GM19025 (cell line): Measurements from ENCODE around the gene PTPN3.
"Not testable (repeated sequence)": the region's sequence is repeated elsewhere in the genome, so short reads cannot be mapped to it uniquely, and the experiment has no call there.

ENCODE experiments used
- ATAC-seq: cut with Tn5 transposase; IDR thresholded peaks from one replicate; pipeline ENCODE4 v1.9.1; 2021; ENCODE audit warnings: mild to moderate bottlenecking, low read depth, moderate library complexity; ENCODE audit not compliant: unreplicated experiment

PTPN3 gene

GRCh38 chr9:109498195-109499092 is at the start of gene PTPN3:
PTPN3 (minus strand) TSS chr9:109498307; CDS start chr9:109463434, 34,873 bp downstream.
- no peak for ATAC-seq

DNA sequence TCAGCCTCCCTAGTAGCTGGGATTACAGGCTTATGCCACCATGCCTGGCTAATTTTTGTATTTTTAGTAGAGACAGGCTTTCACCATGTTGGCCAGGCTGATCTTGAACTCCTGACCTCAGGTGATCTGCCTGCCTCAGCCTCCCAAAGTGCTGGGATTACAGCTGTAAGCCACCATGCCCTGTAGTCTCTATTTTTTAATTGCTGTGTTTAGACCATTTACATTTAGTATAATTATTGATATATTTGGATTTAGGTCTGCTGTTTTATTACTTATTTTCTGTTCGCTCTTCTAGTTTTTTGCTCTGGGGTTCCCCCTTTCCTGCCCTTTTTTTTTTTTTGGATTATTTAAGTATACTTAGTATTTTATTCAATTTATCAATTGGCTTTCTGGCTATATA is 46.8 kb upstream of the PTPN3 start:
- not testable (repeated sequence) for ATAC-seq

DNA sequence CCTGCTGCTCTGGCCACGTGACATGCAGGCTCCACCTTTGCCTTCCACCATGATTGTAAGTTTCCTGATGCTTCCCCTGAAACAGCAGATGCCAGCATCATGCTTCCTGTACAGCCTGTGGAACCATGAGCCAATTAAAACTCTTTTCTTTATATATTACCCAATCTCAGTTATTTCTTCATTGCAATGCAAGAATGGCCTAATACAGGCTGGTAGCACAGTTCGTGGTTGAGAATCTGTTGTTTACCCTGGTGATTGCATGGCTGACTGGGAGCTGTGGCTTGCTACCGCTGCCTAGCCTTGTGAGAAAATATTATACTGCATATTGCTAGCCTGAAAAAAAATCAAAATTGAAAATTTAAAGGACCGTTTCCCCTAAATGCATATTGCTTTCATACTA is 44.8 kb upstream of the PTPN3 start:
- no peak for ATAC-seq

- ATAC-seq, result no peak
These were observed 40.2 kb upstream of the PTPN3 start for GRCh38 chr9:109538346-109538745.

DNA sequence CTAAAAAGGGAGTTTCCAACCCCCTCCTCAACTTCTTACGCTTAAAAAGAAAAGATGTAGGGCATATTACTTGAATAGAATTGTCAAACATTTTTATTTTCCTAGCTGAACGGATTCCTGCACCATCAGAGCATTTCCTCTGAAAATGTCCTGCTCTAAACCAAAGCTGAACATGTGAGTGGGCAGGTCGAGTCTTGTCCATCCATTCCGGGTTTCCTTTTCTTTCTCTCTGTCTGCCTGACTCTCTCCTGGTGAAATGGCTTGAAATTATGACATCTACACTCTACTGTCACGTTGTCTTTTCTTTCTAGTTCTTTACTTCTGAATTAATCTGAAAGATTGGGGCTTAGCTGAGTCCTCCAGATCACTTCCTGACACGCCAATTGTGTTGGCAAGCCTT is 39.2 kb upstream of the PTPN3 start:
- ATAC-seq, result no peak

- no peak for ATAC-seq
These were observed 38.8 kb upstream of the PTPN3 start for GRCh38 chr9:109536859-109537258.

GRCh38 chr9:109535365-109535764 is 37.3 kb upstream of the PTPN3 start:
- ATAC-seq, result no peak

DNA sequence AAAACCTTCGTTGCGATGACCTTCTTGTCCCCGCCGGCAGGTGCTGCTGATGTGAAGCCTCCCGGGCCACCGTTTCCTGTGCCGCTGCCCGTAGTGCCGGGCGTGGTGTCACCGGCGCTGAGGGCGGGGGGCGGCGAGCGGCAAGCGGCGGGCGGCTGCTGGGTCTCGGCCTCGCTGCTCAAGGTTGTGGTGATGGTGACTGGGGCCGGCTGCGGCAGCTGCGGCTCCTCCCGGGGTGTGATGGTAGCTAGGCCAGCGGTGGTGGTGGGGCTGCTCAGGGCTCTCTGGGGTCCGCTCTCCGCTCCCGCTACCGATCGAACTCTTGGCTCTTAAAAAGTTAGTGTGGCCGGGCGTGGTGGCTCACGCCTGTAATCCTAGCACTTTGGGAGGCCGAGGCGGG is 36.0 kb upstream of the PTPN3 start:
- ATAC-seq, result no peak

DNA sequence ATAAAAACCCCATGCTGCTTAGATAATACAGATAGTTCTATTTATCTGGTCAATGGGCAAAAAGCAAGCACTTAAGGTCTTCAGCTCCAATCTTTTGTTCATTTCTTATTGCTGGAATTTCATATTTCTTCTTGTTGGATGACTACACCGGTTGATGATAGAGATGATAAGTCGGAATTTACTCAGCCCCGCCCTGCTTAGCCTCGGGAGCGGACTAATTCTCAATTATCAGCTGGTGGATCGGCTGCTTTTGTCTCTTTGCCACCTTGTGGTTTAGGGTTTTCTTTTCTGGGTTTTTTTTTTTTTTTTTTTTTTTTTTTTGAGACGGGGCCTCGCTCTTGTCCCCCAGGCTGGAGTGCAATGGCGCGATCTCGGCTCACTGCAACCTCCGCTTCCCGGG is 34.5 kb upstream of the PTPN3 start:
- not testable (repeated sequence) for ATAC-seq

DNA sequence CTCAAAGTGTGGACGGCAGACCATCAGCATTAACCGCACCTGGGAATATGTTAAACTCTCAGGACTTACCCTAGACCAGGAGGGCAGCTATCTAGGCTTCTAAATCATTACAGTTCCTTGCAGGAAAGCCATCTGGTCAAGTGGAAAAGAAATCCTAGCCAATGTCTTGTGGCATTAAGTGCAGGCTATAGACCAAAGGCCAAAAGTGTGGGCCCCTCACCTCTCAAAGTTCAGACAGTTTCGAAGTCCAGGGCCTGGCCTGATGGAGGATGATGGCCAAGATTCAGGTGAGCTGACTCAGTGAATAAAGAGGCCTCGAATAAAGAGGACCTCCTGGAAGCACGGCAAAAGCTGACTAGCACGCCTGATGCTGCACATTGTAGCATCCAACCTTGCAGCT is 24.0 kb upstream of the PTPN3 start:
- no peak for ATAC-seq

- peak; percentile 82 for ATAC-seq
These were observed 22.5 kb upstream of the PTPN3 start for GRCh38 chr9:109520475-109521132.

DNA sequence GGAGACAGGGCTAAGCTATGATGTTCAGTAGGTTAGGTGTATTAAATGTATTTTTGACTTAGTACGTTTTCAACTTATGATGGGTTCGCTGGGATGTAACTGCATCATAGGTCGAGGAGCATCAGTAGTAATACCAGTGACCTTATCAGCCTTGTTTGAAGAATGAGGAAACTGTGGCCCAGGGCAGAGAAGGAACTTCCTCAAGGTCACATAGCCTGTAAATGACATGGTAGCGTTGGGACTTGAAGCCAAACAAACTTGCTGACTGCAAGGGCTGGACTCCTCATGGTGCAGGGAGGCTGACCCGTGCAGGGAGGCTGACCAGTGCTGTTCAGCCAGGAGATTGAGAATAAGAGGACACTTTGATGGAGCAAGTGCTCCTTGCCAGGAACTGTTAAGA is 21.3 kb upstream of the PTPN3 start:
- ATAC-seq, result no peak

DNA sequence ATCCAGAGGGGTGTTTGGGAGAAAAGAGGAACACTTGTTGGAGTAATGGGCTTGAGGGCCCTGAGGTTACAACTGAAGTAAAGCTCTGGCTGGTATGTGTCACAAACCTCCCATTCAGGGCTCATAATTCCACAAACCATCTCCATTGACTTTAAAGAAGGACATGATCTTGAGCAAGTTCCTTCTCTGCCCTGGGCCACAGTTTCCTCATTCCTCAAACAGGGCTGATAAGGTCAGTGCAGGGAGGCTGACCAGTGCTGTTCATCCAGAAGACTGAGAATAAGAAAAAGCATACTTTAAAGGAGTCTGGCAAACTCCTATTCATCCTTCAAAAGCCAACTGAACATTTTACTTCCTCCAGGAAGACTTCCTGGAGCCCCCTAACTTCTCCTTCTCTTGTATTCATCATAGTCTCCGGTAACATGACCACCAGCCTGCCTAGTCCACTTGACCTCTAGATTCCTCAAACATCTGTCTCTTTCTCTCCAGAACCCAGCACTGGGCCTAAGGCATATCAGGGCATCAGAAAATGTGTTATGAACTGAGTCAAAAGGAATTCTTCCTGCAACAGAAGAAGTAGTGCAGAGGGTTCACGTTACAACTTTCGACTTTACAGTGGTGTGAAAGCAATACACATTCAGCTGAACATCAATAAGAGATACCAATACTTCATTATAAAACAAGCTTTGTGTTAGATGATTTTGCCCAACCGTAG is 20.7 kb upstream of the PTPN3 start:
- no peak for ATAC-seq

DNA sequence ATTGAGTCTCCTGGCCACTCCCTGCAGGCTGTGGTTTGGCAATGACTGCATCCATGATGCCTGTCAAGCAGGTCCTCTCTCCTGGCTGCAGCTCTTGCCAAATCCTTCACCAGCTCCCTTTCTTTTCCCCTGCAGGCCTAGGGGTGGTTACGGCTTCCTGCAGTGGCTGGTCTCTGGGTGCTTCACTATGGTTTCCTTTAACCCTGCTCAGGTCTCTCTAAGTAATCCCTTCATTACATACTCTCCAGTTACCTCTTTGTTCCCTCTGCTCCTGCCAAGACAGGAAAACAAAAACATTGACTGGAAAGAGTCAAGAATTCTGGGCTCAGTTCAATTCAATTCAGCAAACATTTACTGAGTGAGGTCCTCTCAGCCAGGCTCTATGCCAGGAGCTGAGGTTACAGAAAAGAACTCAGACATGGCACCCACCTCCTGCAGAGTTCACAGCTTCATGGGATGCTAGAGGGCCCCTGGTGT is 19.8 kb upstream of the PTPN3 start:
- no peak for ATAC-seq

DNA sequence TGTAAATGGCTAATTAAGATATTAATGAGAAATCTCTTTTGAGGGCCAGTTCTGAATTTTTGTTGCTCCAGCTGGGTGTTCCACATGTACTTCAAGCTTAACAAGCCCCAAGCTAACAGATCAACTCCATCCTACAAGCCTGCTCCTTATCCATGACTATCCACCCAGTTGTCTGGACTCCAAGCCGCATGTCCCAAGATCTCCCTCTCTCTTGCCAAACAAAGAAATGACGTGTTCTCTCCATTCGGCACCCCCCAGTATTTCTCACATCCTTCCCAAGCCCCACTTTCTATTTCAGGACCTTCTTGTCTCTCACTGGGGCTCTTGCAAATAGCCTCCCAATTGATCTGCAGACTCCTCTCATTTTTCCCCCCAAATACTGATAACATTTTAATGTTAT is 15.8 kb upstream of the PTPN3 start:
- ATAC-seq, result no peak

DNA sequence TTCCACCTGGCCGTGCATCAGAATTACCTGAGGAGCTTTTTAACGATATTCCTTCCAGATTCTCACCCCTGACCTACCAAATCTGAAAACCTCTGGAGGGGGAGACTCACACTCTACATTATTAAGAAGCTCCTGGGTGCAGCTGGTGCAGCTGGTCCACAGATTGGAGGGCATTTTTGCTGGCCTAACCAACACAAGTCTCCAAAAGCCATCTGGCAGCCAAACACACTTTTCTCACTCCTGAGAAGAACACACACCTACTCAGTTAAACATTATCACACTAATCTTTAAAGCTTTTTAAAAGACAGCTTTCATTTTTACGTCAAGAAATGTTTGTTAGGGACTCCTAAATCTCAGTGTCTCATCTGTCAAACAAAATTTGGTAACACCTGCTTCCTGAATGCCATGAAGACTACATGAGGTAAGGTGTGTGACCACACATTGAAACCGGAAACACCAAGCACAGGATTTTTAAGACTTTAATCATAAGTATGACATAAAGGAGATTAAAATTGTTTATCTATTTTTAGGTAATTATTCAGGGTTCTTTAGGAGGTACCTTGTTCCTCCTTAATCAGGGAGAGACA is 14.2 kb upstream of the PTPN3 start:
- ATAC-seq, result no peak

GRCh38 chr9:109510506-109510905 is 12.4 kb upstream of the PTPN3 start:
- ATAC-seq, result no peak

GRCh38 chr9:109510042-109510441 is 11.9 kb upstream of the PTPN3 start:
- ATAC-seq, result not testable (repeated sequence)

- no peak for ATAC-seq
These were observed 11.5 kb upstream of the PTPN3 start for GRCh38 chr9:109509611-109510010.

GRCh38 chr9:109507421-109507838 is 9.3 kb upstream of the PTPN3 start:
- ATAC-seq, result no peak
